ENCODE data around the gene ELAC1. TPM values are rescaled to one million over a fixed set of nuclear protein-coding genes. Genes with fewer than 3 reads are reported as not detected.
A peak's percentile ranks its signal among the peaks of the same experiment; 100 is the strongest.

The ELAC1 gene
- polyA plus RNA-seq, 3 donors, result 14.1 to 16.5 (median 16.2) TPM

- no peak for DNase-seq (ENCODE audit: extremely low read depth in 1 of 11, low read depth in 9 of 11, low spot score in 4 of 11)
These were observed 39.3 kb downstream of the ELAC1 start for GRCh38 chr18:51006948-51007789.

- DNase-seq (ENCODE audit: extremely low read depth in 1 of 11, low read depth in 9 of 11, low spot score in 4 of 11), result no peak
These were observed 39.9 kb downstream of the ELAC1 start for GRCh38 chr18:51007790-51008139.

GRCh38 chr18:51009072-51009471, 41.2 kb downstream of the ELAC1 start:
- DNase-seq (ENCODE audit: extremely low read depth in 1 of 11, low read depth in 9 of 11, low spot score in 4 of 11), result no peak

- no peak for DNase-seq (ENCODE audit: extremely low read depth in 1 of 11, low read depth in 9 of 11, low spot score in 4 of 11)
These were observed 42.4 kb downstream of the ELAC1 start for GRCh38 chr18:51010218-51010617.

GRCh38 chr18:51011709-51012108, 43.9 kb downstream of the ELAC1 start:
- DNase-seq (ENCODE audit: extremely low read depth in 1 of 11, low read depth in 9 of 11, low spot score in 4 of 11), result no peak

- no peak for DNase-seq (ENCODE audit: extremely low read depth in 1 of 11, low read depth in 9 of 11, low spot score in 4 of 11)
These were observed 44.6 kb downstream of the ELAC1 start for GRCh38 chr18:51012441-51012840.

GRCh38 chr18:51013259-51013658, 45.4 kb downstream of the ELAC1 start:
- no peak for DNase-seq (ENCODE audit: extremely low read depth in 1 of 11, low read depth in 9 of 11, low spot score in 4 of 11)

GRCh38 chr18:51017140-51017879, 49.5 kb downstream of the ELAC1 start:
- DNase-seq (ENCODE audit: extremely low read depth in 1 of 11, low read depth in 9 of 11, low spot score in 4 of 11), result no peak

- no peak for DNase-seq (ENCODE audit: extremely low read depth in 1 of 11, low read depth in 9 of 11, low spot score in 4 of 11)
These were observed 52.7 kb downstream of the ELAC1 start for GRCh38 chr18:51020536-51020935.

GRCh38 chr18:51021226-51021965, 53.6 kb downstream of the ELAC1 start:
- DNase-seq (ENCODE audit: extremely low read depth in 1 of 11, low read depth in 9 of 11, low spot score in 4 of 11), result no peak

GRCh38 chr18:51025512-51025911, 57.7 kb downstream of the ELAC1 start:
- DNase-seq (ENCODE audit: extremely low read depth in 1 of 11, low read depth in 9 of 11, low spot score in 4 of 11), result no peak

GRCh38 chr18:51028201-51028805, 60.5 kb downstream of the ELAC1 start:
- no peak for DNase-seq (ENCODE audit: extremely low read depth in 1 of 11, low read depth in 9 of 11, low spot score in 4 of 11)

- peak in 2 of 11 donors; percentile 17 to 32 for DNase-seq (ENCODE audit: extremely low read depth in 1 of 11, low read depth in 9 of 11, low spot score in 4 of 11)
These were observed 61.5 kb downstream of the ELAC1 start for GRCh38 chr18:51029378-51029693.

- peak; percentile 91 to 97 (median 95) for DNase-seq (ENCODE audit: extremely low read depth in 1 of 11, low read depth in 9 of 11, low spot score in 4 of 11)
These were observed 62.1 kb downstream of the ELAC1 start, which contains the start of gene SMAD4 for GRCh38 chr18:51029694-51030536. TSS of gene SMAD4 (plus strand) at chr18:51030213. CDS start at chr18:51047047, 16,834 bp downstream.

- DNase-seq (ENCODE audit: extremely low read depth in 1 of 11, low read depth in 9 of 11, low spot score in 4 of 11), result peak in 7 of 11 donors; percentile 13 to 71 (median 63)
These were observed 62.9 kb downstream of the ELAC1 start for GRCh38 chr18:51030537-51031258.

GRCh38 chr18:51032193-51032592, 64.4 kb downstream of the ELAC1 start:
- DNase-seq (ENCODE audit: extremely low read depth in 1 of 11, low read depth in 9 of 11, low spot score in 4 of 11), result no peak

GRCh38 chr18:51037230-51037629, 69.4 kb downstream of the ELAC1 start:
- no peak for DNase-seq (ENCODE audit: extremely low read depth in 1 of 11, low read depth in 9 of 11, low spot score in 4 of 11)
